PFSK-1 (cell line): ENCODE measurements around the gene TAS2R46.

Experiments used
- SIN3A ChIP-seq: IDR thresholded peaks from 2 replicates; pipeline ENCODE4 v1.6.1; 2012; ENCODE audit warnings: mild to moderate bottlenecking, low read length, moderate library complexity, borderline replicate concordance; ENCODE audit not compliant: insufficient read depth
- TAF1 ChIP-seq: IDR thresholded peaks from 2 replicates; pipeline ENCODE4 v1.6.1; 2012; ENCODE audit warnings: low read length, control low read depth, borderline replicate concordance; ENCODE audit not compliant: insufficient read depth

GRCh38 chr12:11039171-11039570, 22.9 kb downstream of the TAS2R46 start:
- no peak for TF ChIP-seq SIN3A
- TF ChIP-seq TAF1, result no peak
